GM19372 (cell line): Measurements from ENCODE around the gene ERVK3-1.
A peak's percentile ranks its signal among the peaks of the same experiment; 100 is the strongest.
"Not testable (repeated sequence)": the region's sequence is repeated elsewhere in the genome, so short reads cannot be mapped to it uniquely, and the experiment has no call there.

Experiments
- ATAC-seq: cut with Tn5 transposase; IDR thresholded peaks from one replicate; pipeline ENCODE4 v1.9.1; 2021; ENCODE audit warnings: mild to moderate bottlenecking, low read depth, moderate library complexity; ENCODE audit not compliant: unreplicated experiment

Gene ERVK3-1

GRCh38 chr19:58304255-58304654 lies 922 bp upstream of the ERVK3-1 start:
- no peak for ATAC-seq

DNA sequence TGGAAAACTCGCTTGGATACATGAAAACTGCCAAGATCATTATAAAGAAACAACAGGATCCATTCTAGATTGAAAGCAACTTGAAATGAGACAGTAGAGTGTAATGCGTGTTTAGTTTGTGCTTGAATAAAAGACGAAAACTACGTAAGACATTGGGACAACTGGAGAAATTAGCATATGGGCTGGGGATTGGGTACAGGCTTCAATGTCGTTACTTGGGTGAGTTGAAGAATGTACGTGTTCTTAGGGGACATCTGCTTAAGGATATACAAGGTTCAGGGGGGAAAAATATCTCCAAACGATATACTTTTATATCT lies 471 bp upstream of the ERVK3-1 start:
- ATAC-seq, result peak; percentile 8

DNA sequence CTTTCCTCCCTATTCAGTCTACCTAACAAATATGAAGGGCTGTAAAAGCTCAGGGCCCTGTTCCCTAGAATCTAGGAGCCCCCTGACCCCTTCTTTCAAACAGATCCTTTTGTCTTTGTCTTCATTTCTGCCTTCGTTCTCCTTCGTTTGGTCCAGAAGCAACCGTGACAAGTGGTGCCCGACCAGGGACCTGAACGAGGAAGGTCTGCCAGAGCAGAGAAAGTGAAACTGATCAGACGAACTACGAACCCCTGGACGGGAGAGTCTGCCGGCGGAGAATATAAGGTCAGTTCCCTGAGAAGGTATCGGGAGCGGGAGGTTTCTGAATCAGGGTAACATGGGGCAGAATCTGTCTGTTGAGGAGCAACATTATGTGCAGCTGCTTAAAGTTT lies 751 bp downstream of the ERVK3-1 start:
- no peak for ATAC-seq

DNA sequence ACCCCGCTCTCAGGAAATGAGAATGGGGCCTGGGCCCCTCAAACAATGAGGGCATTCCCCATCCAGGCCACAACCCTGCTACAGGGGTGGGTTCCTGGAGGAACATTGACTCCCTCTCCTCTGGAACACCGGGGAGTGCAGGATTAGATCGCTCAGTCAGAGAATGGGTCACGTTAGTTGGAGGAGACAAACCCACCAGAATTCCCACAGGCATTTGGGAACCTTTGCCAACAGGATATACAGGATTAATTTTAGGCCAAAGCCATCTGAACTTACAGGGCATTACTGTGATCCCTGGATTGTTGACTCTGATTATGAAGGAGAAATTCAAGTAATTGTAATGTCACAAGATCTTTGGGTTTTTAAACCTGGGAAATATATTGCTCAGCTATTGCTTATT lies 2.6 kb downstream of the ERVK3-1 start:
- no peak for ATAC-seq

- ATAC-seq, result not testable (repeated sequence)
Measured at GRCh38 chr19:58310685-58311084, 5.5 kb downstream of the ERVK3-1 start.

- ATAC-seq, result no peak
Measured at GRCh38 chr19:58311345-58311865, 6.2 kb downstream of the ERVK3-1 start.

GRCh38 chr19:58315580-58315979 lies 10.4 kb downstream of the ERVK3-1 start:
- no peak for ATAC-seq

DNA sequence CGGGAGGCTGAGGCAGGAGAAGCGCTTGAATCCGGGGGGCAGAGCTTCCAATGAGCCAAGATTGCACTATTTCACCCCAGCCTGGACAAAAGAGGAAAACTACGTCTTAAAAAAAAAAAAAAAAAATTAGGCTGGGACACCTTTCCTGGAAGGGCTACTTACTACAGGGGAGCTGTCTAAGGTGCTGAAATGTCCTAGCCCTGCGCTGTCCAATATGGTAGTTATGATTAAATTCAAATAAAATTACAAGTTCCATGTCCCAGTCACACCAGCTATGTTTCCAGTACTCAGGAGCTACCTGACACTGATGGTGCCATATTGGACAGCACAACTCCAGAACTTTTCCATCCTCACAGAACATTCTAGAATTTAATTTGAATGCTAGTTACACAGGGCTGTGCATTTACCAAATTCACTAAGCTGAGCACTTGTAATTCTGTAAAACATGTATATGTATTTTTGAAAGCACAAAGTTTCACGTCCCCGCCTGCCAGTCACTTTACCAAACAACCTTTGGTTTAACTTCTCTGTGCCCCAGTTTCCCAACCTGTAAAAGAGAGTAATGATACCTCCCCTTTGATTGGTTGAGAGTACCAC lies 12.4 kb downstream of the ERVK3-1 start:
- no peak for ATAC-seq

DNA sequence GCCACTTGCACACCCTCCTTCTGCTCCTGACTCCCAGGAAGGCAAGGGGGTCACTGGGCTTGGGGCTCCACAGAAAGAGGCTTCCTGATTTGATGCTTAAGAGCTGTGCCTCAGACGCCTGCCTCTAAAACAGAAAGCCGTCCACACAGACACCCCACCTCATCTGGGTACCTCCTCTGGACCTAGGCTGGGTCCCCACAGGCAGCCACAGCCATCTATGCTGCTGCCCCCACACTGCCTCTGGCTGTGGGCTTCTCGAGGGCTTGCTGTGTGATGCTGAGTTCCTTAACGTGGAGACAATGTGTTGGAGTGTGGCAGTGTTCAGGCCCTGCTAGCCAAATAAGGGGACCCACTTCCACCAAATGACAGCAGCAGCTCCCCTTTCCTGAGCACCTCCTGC lies 13.1 kb downstream of the ERVK3-1 start:
- no peak for ATAC-seq

DNA sequence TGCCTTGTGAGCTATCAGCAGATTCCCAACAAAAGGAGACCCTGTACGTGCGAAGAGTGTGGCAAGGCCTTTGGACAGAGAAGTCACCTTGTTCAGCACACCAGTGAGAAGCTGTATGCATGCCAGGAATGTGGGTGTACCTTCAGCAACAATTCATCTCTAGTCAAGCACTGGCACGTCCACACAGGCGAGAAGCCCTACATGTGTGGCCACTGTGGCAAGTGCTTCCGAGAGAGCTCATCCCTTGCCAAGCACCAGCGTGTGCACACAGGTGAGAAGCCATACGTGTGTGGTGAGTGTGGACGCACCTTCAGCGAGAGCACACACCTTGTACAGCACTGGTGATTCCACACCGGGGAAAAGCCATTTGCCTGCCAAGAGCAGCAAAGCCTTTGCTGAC lies 14.1 kb downstream of the ERVK3-1 start:
- ATAC-seq, result no peak

DNA sequence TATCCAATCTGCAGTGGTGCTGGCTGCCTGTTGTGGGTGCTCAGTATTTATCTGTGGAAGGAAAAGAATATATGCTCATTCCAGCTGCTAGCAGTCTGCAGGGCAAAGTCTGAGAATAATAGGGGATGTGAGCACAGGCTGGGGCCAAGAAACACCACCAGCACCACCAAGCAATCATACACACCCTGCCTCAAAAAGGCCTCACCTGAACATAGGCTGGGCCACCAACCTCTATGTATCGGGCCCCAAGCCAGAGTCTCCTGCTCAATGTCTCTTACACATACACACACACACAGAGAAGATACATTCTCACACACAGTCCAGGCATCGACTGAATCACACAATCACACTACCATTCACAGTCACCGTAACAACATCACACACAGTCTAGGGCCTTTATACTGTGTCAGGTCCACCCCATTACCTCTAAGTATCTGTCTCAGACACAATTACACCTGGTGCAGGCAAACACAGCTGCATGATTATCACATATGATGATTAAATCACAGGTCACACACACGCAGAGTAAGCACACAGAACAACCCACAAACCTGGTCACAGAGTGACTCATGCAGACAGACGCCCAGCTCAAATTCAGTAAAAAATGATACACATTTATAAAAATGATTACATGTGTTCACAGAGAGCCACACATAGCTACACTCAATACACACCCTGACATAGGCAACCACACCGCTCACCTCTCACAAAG lies 20.3 kb downstream of the ERVK3-1 start:
- no peak for ATAC-seq

DNA sequence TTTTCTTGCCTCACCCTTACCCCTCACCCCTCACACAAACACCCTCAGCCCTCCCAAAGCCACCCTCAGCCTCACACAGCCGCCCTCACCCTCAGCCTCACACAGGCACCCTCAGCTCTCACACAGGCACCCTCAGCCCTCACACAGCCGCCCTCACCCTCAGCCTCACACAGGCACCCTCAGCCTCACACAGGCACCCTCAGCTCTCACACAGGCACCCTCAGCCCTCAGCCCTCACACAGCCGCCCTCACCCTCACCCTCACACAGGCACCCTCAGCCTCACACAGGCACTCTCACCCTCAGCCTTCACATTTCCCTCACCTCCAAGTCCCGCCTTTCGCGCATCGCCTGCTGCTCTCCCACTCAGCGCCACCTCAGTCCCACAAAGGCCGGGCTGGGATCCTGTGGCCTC lies 21.3 kb downstream of the ERVK3-1 start:
- no peak for ATAC-seq

DNA sequence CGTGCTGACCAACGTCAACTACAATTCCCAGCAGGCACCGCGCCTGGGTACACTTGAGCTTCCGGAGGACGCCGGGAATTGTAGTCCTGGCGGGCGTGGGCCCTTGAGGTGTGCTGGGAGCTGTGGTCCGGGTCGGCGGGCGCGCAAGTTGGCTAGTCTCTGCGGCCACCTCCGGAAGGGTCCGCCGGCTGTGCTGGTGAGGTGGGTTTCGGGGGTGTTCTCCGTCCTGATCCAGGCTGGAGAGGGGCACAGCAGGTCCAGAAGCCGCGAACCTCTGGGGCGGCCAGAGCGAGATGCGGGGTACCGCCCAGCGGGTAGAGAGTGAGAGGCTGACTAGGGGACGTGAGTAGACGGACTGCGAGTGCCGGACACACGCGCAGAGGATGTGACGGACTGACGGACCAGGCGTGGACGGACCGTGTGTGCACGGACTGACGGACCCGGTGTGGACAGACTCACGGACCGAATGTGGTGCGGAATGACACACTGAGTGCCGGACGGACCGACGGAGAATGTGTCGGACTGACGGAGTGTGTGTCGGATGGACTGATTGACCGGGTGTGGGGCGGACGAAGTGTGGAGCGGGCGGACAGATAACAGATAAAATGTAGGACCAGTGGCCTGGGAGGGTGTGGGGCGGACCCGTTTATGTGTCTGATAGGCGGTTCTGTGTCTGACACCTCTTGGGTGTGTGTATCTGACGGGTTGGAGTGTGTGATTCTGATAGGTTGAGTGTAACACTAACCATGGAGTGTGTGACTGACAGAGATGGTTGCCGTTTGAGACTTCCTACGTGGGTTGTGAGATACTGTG lies 21.9 kb downstream of the ERVK3-1 start, which contains the start of gene ZSCAN22:
Gene ZSCAN22, plus strand, starts transcription at position 81 of the 813 bp plus-strand sequence. CDS start 7,809 bp downstream, outside the sequence.
- peak; percentile 84 for ATAC-seq

DNA sequence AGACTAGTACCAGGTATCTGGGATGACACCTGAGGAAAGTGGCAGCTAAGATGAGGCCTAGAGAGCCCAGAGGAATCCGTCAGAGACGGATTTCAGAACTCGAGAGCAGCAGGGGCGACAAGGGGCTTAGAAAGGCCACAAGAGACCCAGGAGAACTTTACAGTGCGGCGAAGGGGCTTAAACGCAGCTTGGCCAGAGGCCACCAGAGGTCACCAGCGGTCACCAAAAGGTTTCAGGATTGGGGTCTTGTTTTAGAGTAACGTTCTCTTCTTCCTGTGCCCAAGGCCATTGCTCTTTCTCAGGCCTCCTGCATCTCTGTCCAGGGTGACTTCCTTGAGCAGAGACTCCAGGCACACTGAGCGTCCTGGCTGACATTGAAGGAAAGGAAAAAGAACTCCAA lies 23.8 kb downstream of the ERVK3-1 start:
- ATAC-seq, result no peak

- ATAC-seq, result no peak
Measured at GRCh38 chr19:58330458-58330857, 25.3 kb downstream of the ERVK3-1 start.

DNA sequence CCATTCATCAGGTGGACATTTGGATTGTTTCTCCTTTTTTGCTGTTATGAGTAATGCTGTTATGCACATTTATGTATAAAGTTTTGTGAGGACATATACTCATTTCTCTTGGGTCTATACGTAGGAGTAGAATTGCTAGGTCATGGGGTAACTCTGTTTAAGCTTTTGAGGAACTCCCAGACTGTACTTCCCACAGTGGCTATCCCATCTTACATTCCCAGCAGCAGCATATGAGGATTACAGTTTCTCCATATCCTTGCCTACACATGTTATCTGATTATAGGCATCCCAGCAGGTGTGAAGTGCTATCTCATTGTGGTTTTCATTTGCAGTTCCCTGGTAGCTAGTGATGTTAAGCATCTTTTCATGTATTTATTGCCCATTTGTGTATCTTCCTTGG lies 27.5 kb downstream of the ERVK3-1 start:
- no peak for ATAC-seq

GRCh38 chr19:58334691-58335249 lies 29.6 kb downstream of the ERVK3-1 start:
- no peak for ATAC-seq

- no peak for ATAC-seq
Measured at GRCh38 chr19:58335630-58336029, 30.5 kb downstream of the ERVK3-1 start.

GRCh38 chr19:58336216-58336615 lies 31.0 kb downstream of the ERVK3-1 start:
- no peak for ATAC-seq

DNA sequence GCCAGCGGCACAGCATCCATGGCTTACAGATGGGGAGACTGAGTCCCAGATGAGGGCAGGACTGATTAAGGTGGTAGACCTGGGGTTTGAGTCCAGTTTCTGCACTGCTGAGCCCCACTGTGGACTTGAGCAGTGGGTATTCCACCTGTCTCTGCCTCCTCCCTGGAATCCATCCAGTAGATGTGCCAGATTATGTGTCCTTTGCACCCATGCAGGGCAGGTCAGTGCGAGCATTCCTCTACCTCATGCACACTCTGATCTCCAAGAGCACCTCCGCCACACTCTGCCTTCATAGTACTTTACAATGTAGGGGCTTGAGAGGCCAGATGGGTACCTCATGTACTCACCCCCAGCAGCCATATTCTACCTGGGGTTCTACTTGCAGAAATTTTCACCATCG lies 31.6 kb downstream of the ERVK3-1 start:
- ATAC-seq, result no peak

GRCh38 chr19:58338336-58338735 lies 33.2 kb downstream of the ERVK3-1 start:
- no peak for ATAC-seq
